K562 (cell line): ENCODE results near the gene C21orf58. TPM values are rescaled to one million over a fixed set of nuclear protein-coding genes. Genes with fewer than 3 reads are reported as not detected.
A peak's percentile ranks its signal among the peaks of the same experiment; 100 is the strongest.

Experiments used
- CAMTA2 ChIP-seq: fragments of 250-450 bp; sonication (Bioruptor Pico); conservative IDR thresholded peaks from 2 replicates; pipeline ENCODE4 v1.5.1; 2022
- CC2D1A ChIP-seq: fragments of 450-650 bp; IDR thresholded peaks from 2 replicates; pipeline ENCODE4 v1.6.1; 2017; ENCODE audit warnings: mild to moderate bottlenecking
- CREB1 ChIP-seq, 2 experiments: sonication (generic) in 1 of 2; formaldehyde crosslinking in 1 of 2; IDR thresholded peaks; 2 replicates each; pipeline versions ENCODE4 v1.6.1 to v1.8.0; 2012 to 2022; ENCODE audit warnings: inconsistent platforms in 1 of 2, mild to moderate bottlenecking in 1 of 2, missing genetic modification reagents in 1 of 2, moderate library complexity in 1 of 2
- CXXC5 ChIP-seq: fragments of 250-450 bp; sonication (Bioruptor Pico); IDR thresholded peaks from 2 replicates; pipeline ENCODE4 v1.8.0; 2022; ENCODE audit warnings: inconsistent platforms, mild to moderate bottlenecking, moderate library complexity
- JUND ChIP-seq, 2 experiments: IDR thresholded peaks; 2 replicates in 1 of 2; 3 replicates in 1 of 2; pipeline ENCODE4 v1.6.1; 2011; ENCODE audit warnings: borderline replicate concordance in 2 of 2, low read depth in 2 of 2, low read length in 2 of 2, improper control_type of control experiment in 1 of 2, missing biosample characterization in 1 of 2, missing genetic modification characterization in 1 of 2, missing genetic modification reagents in 1 of 2
- KAT7 ChIP-seq: sonication (generic); formaldehyde crosslinking; IDR thresholded peaks from 2 replicates; pipeline ENCODE4 v1.8.0; 2022; ENCODE audit warnings: missing genetic modification reagents, mild to moderate bottlenecking, borderline replicate concordance
- MXI1 ChIP-seq: IDR thresholded peaks from 2 replicates; pipeline ENCODE4 v1.6.1; 2011; ENCODE audit warnings: low read depth, mild to moderate bottlenecking, improper control_type of control experiment, low read length
- PHF21A ChIP-seq: fragments of 450-650 bp; IDR thresholded peaks from 2 replicates; pipeline ENCODE4 v1.6.1; 2017; ENCODE audit warnings: low read depth, borderline replicate concordance
- RBM34 ChIP-seq: fragments of 200-400 bp; formaldehyde crosslinking; IDR thresholded peaks from 2 replicates; pipeline ENCODE4 v1.6.1; 2018; ENCODE audit warnings: low read length, borderline replicate concordance; ENCODE audit not compliant: insufficient read depth
- SAFB ChIP-seq: fragments of 200-400 bp; formaldehyde crosslinking; IDR thresholded peaks from 2 replicates; pipeline ENCODE4 v1.6.1; 2017; ENCODE audit warnings: low read depth, low read length, borderline replicate concordance
- SMARCA5 ChIP-seq: fragments of 450-650 bp; IDR thresholded peaks from 2 replicates; pipeline ENCODE4 v1.6.1; 2016
- ZEB2 ChIP-seq: fragments of 450-650 bp; IDR thresholded peaks from 2 replicates; pipeline ENCODE4 v1.6.1; 2016
- ZNF263 ChIP-seq: sonication (generic); formaldehyde crosslinking; IDR thresholded peaks from 2 replicates; pipeline ENCODE4 v1.8.0; 2022; ENCODE audit warnings: mild to moderate bottlenecking, missing genetic modification reagents, borderline replicate concordance
- ZNF282 ChIP-seq: sonication (generic); formaldehyde crosslinking; IDR thresholded peaks from 2 replicates; pipeline ENCODE4 v1.8.1; 2023; ENCODE audit warnings: missing genetic modification reagents
- ZNF589 ChIP-seq: fragments of 200-800 bp; sonication (Bioruptor generic); IDR thresholded peaks from 2 replicates; pipeline ENCODE4 v1.6.1; 2016; ENCODE audit warnings: low read depth, missing genetic modification characterization, missing compliant biosample characterization
- polyA plus RNA-seq, 8 experiments: library from polyadenylated mRNA; depleted of rRNA in 4 of 8; stranded (reverse) in 5 of 8; unstranded in 3 of 8; fragments of >200 nt; fragmentation: Nextera tagmentation in 2 of 8; fragmentation: Illumina TruSeq in 1 of 8; extraction: Ambion mirVana in 2 of 8; extraction: Trizol in 1 of 8; gene quantifications; 2 replicates each; pipeline versions ENCODE4 v1.2.1 to v1.2.3, GENCODE V29; 2011 to 2014; ENCODE audit warnings: inconsistent platforms in 1 of 8, missing spikeins in 1 of 8
- total RNA-seq, 7 experiments: library from RNA; depleted of rRNA in 6 of 7; stranded (reverse); fragments of >200 nt in 6 of 7; fragmentation: Illumina TruSeq in 2 of 7; extraction: Trizol in 2 of 7; gene quantifications; 2 replicates each; pipeline versions ENCODE4 v1.2.1 to v1.2.3, GENCODE V29; 2011 to 2021; ENCODE audit warnings: low replicate concordance in 1 of 7
- TF ChIP-seq, protein P1 (sequence below): sonication (generic); formaldehyde crosslinking; IDR thresholded peaks from 2 replicates; pipeline ENCODE4 v1.8.1; 2023; ENCODE audit warnings: mild to moderate bottlenecking, missing genetic modification reagents
- TF ChIP-seq, protein P2 (sequence below): fragments of 250-450 bp; sonication (Bioruptor Pico); IDR thresholded peaks from 2 replicates; pipeline ENCODE4 v1.4.0; 2020; ENCODE audit warnings: mild to moderate bottlenecking
- TF ChIP-seq, protein P3 (sequence below), 2 experiments: fragments of 450-650 bp in 1 of 2; IDR thresholded peaks; 2 replicates each; pipeline ENCODE4 v1.6.1; 2011 to 2017; ENCODE audit warnings: low read depth in 2 of 2, antibody characterized with exemption in 1 of 2, borderline replicate concordance in 1 of 2, low read length in 1 of 2, mild to moderate bottlenecking in 1 of 2, mixed read lengths in 1 of 2; ENCODE audit not compliant: control insufficient read depth in 1 of 2
- TF ChIP-seq, protein P4 (sequence below): fragments of 250-450 bp; sonication (Bioruptor Pico); IDR thresholded peaks from 2 replicates; pipeline ENCODE4 v1.5.0; 2021

The C21orf58 gene
- total and polyA plus RNA-seq, 9 of the 15 experiments (the other 6 are each of a cell fraction or from before 2014, with no cell fraction given), result 1.2 to 30.5 (median 12.4) TPM

DNA sequence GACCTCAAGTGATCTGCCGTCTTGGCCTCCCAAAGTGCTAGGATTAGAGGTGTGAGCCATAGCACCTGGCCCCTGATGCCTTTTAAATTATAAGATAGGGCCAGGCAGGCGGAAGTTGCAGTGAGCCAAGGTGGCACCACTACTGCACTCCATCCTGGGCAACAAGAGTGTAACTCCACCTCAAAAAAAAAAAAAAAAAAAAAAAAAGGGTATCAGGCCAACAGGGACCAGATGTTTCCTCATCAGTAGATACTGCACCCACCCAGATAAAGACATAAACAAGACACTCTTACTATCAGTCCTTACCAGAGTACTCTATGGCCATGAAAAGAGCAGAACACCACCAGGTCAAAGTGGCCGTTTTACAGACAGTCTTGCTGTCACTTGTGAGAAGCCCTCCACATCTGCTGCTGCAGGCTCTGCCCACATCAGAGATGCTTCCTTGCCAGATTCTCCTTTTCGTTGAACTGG, 3.3 kb downstream of the C21orf58 start (continued):
- TF ChIP-seq, protein P1, sequence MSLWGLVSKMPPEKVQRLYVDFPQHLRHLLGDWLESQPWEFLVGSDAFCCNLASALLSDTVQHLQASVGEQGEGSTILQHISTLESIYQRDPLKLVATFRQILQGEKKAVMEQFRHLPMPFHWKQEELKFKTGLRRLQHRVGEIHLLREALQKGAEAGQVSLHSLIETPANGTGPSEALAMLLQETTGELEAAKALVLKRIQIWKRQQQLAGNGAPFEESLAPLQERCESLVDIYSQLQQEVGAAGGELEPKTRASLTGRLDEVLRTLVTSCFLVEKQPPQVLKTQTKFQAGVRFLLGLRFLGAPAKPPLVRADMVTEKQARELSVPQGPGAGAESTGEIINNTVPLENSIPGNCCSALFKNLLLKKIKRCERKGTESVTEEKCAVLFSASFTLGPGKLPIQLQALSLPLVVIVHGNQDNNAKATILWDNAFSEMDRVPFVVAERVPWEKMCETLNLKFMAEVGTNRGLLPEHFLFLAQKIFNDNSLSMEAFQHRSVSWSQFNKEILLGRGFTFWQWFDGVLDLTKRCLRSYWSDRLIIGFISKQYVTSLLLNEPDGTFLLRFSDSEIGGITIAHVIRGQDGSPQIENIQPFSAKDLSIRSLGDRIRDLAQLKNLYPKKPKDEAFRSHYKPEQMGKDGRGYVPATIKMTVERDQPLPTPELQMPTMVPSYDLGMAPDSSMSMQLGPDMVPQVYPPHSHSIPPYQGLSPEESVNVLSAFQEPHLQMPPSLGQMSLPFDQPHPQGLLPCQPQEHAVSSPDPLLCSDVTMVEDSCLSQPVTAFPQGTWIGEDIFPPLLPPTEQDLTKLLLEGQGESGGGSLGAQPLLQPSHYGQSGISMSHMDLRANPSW (CRISPR knock-in tag), result no peak
- no peak for TF ChIP-seq ZNF263
- TF ChIP-seq KAT7 (CRISPR knock-in tag), result 0 out of 2 replicates have a peak, but pooled peaks have one; percentile 6
- no peak for TF ChIP-seq SAFB
- peak; percentile 81 for TF ChIP-seq MXI1
- peak; percentile 97 for TF ChIP-seq ZNF589 (CRISPR knock-in tag)
- TF ChIP-seq RBM34, result no peak
- peak; percentile 100 for TF ChIP-seq CC2D1A
- TF ChIP-seq ZNF282, result no peak
- TF ChIP-seq, protein P2, sequence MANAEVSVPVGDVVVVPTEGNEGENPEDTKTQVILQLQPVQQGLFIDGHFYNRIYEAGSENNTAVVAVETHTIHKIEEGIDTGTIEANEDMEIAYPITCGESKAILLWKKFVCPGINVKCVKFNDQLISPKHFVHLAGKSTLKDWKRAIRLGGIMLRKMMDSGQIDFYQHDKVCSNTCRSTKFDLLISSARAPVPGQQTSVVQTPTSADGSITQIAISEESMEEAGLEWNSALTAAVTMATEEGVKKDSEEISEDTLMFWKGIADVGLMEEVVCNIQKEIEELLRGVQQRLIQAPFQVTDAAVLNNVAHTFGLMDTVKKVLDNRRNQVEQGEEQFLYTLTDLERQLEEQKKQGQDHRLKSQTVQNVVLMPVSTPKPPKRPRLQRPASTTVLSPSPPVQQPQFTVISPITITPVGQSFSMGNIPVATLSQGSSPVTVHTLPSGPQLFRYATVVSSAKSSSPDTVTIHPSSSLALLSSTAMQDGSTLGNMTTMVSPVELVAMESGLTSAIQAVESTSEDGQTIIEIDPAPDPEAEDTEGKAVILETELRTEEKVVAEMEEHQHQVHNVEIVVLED, result no peak
- no peak for TF ChIP-seq PHF21A
- TF ChIP-seq CREB1 (IDR thresholded peaks at IDR 0.05), result peak; percentile 77
- no peak for TF ChIP-seq CREB1 (CRISPR knock-in tag; IDR thresholded peaks at IDR 0.05)
- TF ChIP-seq CXXC5 (CRISPR knock-in tag), result peak; percentile 71
- TF ChIP-seq CAMTA2, result no peak
- peak; percentile 59; the same call in 1 of the 2 replicates for TF ChIP-seq JUND (IDR thresholded peaks at IDR 0.05; ENCODE audit: borderline replicate concordance, low read depth, low read length)
- peak; percentile 47; the same call in 1 of the 3 replicates for TF ChIP-seq JUND (tag; IDR thresholded peaks at IDR 0.05; ENCODE audit: borderline replicate concordance, low read depth, low read length)
- TF ChIP-seq SMARCA5, result no peak
- TF ChIP-seq, protein P3, sequence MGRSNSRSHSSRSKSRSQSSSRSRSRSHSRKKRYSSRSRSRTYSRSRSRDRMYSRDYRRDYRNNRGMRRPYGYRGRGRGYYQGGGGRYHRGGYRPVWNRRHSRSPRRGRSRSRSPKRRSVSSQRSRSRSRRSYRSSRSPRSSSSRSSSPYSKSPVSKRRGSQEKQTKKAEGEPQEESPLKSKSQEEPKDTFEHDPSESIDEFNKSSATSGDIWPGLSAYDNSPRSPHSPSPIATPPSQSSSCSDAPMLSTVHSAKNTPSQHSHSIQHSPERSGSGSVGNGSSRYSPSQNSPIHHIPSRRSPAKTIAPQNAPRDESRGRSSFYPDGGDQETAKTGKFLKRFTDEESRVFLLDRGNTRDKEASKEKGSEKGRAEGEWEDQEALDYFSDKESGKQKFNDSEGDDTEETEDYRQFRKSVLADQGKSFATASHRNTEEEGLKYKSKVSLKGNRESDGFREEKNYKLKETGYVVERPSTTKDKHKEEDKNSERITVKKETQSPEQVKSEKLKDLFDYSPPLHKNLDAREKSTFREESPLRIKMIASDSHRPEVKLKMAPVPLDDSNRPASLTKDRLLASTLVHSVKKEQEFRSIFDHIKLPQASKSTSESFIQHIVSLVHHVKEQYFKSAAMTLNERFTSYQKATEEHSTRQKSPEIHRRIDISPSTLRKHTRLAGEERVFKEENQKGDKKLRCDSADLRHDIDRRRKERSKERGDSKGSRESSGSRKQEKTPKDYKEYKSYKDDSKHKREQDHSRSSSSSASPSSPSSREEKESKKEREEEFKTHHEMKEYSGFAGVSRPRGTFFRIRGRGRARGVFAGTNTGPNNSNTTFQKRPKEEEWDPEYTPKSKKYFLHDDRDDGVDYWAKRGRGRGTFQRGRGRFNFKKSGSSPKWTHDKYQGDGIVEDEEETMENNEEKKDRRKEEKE (IDR thresholded peaks at IDR 0.05; ENCODE audit: borderline replicate concordance in 1 of 2, control insufficient read depth in 1 of 2, low read depth in 2 of 2, low read length in 1 of 2), result peak in 1 of 2 experiments; percentile 88; a peak in 1 of 4 replicates
- peak; percentile 63; the same call in 1 of the 2 replicates for TF ChIP-seq ZEB2
- TF ChIP-seq, protein P4, sequence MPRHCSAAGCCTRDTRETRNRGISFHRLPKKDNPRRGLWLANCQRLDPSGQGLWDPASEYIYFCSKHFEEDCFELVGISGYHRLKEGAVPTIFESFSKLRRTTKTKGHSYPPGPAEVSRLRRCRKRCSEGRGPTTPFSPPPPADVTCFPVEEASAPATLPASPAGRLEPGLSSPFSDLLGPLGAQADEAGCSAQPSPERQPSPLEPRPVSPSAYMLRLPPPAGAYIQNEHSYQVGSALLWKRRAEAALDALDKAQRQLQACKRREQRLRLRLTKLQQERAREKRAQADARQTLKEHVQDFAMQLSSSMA (CRISPR knock-in tag), result no peak
